Esophagus squamous epithelium (tissue), 4 donors: ENCODE measurements around the gene SLC51B.

Experiments
- POLR2A ChIP-seq, 4 donors: fragments of 450-650 bp; IDR thresholded peaks; one replicate each; pipeline ENCODE4 v1.6.1; 2017; ENCODE audit warnings: antibody characterized with exemption in 4 of 4, mild to moderate bottlenecking in 4 of 4, moderate library complexity in 3 of 4
- TF ChIP-seq, protein P1 (sequence below), 6 experiments: fragments of 450-650 bp in 4 of 6; fragments of 200-600 bp in 2 of 6; sonication (generic) in 2 of 6; IDR thresholded peaks; one replicate each; pipeline ENCODE4 v1.5.1; 2016 to 2019; ENCODE audit warnings: antibody characterized with exemption in 6 of 6, mild to moderate bottlenecking in 4 of 6, moderate library complexity in 4 of 6

DNA sequence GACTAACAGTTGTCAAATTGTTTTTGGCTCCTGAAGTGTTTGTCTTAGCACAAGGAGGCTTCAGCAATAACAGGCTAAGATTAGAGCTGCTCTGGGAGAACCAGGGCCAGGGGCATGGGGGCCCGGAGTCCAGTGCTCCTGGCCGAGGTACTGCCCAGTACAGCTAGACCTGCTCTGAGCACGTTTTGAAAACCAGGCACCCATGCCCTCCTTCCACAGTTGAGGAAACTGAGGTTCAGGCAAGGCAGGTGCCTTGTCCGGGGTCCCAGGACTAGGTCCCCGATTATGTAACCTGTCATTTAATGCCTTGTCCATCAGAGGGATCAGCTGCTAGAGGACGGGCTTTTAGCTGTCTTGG lies 50.5 kb downstream of the SLC51B start:
- TF ChIP-seq, protein P1, sequence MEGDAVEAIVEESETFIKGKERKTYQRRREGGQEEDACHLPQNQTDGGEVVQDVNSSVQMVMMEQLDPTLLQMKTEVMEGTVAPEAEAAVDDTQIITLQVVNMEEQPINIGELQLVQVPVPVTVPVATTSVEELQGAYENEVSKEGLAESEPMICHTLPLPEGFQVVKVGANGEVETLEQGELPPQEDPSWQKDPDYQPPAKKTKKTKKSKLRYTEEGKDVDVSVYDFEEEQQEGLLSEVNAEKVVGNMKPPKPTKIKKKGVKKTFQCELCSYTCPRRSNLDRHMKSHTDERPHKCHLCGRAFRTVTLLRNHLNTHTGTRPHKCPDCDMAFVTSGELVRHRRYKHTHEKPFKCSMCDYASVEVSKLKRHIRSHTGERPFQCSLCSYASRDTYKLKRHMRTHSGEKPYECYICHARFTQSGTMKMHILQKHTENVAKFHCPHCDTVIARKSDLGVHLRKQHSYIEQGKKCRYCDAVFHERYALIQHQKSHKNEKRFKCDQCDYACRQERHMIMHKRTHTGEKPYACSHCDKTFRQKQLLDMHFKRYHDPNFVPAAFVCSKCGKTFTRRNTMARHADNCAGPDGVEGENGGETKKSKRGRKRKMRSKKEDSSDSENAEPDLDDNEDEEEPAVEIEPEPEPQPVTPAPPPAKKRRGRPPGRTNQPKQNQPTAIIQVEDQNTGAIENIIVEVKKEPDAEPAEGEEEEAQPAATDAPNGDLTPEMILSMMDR (IDR thresholded peaks at IDR 0.05), result no peak
- TF ChIP-seq POLR2A (IDR thresholded peaks at IDR 0.05), result no peak
